Activated naive CD8-positive, alpha-beta T cell treated with anti-CD3 and anti-CD28 coated beads for 36 hours (primary cell): Measurements from ENCODE around the gene KLK10. TPM values are rescaled to one million over a fixed set of nuclear protein-coding genes. Genes with fewer than 3 reads are reported as not detected.
A peak's percentile ranks its signal among the peaks of the same experiment; 100 is the strongest.

ENCODE experiments used
- DNase-seq: peaks from one replicate; pipeline ENCODE4 v3.0.0; 2021
- H3K27ac Mint-ChIP-seq: one replicate; pipeline ENCODE4 v1.8.0; 2022; ENCODE audit warnings: mild to moderate bottlenecking, moderate library complexity, mixed read lengths
- H3K27me3 Mint-ChIP-seq: one replicate; pipeline ENCODE4 v1.8.0; 2022; ENCODE audit warnings: mild to moderate bottlenecking, mixed read lengths
- H3K36me3 Mint-ChIP-seq: one replicate; pipeline ENCODE4 v1.8.0; 2021; ENCODE audit warnings: mild to moderate bottlenecking, mixed read lengths
- H3K4me1 Mint-ChIP-seq: one replicate; pipeline ENCODE4 v1.8.0; 2021; ENCODE audit warnings: mixed read lengths
- H3K4me3 Mint-ChIP-seq: one replicate; pipeline ENCODE4 v1.8.0; 2022; ENCODE audit warnings: mild to moderate bottlenecking, moderate library complexity, mixed read lengths
- H3K9me3 Mint-ChIP-seq: one replicate; pipeline ENCODE4 v1.8.0; 2022; ENCODE audit warnings: mixed read lengths
- total RNA-seq, 2 experiments: library from RNA; stranded (reverse); gene quantifications; one replicate each; pipeline ENCODE4 v1.2.3, GENCODE V29; 2021

Gene KLK10
- total RNA-seq, 2 experiments from 2014 or later = not detected

- peaks cover 46% of the 10 kb centered on the region for H3K27me3 Mint-ChIP-seq
- H3K4me3 Mint-ChIP-seq = no peak overlapping the region
- no peaks in the 10 kb centered on the region for H3K4me1 Mint-ChIP-seq
- H3K36me3 Mint-ChIP-seq = no peaks in the 10 kb centered on the region
- no peak overlapping the region for H3K27ac Mint-ChIP-seq
- no peak for DNase-seq
- no peaks in the 10 kb centered on the region for H3K9me3 Mint-ChIP-seq
Observed at GRCh38 chr19:51031880-51032225, 12.3 kb upstream of the KLK10 start.

- Mint-ChIP-seq H3K4me1 (no peaks in the 10 kb centered on the region), H3K9me3 (no peaks in the 10 kb centered on the region), H3K36me3 (no peaks in the 10 kb centered on the region), H3K4me3 (no peak overlapping the region), H3K27ac (no peak overlapping the region), H3K27me3 (peaks cover 49% of the 10 kb centered on the region)
- DNase-seq = no peak
Observed at GRCh38 chr19:51031220-51031879, 11.8 kb upstream of the KLK10 start.

- no peaks in the 10 kb centered on the region for H3K36me3 Mint-ChIP-seq
- DNase-seq = no peak
- no peaks in the 10 kb centered on the region for H3K4me1 Mint-ChIP-seq
- peaks cover 54% of the 10 kb centered on the region for H3K27me3 Mint-ChIP-seq
- H3K27ac Mint-ChIP-seq = no peak overlapping the region
- no peak overlapping the region for H3K4me3 Mint-ChIP-seq
- H3K9me3 Mint-ChIP-seq = no peaks in the 10 kb centered on the region
Observed at GRCh38 chr19:51030631-51031030, 11.1 kb upstream of the KLK10 start.

- Mint-ChIP-seq H3K27me3 (peaks cover 53% of the 10 kb centered on the region), H3K36me3 (no peaks in the 10 kb centered on the region), H3K27ac (no peak overlapping the region), H3K9me3 (no peaks in the 10 kb centered on the region), H3K4me1 (no peaks in the 10 kb centered on the region), H3K4me3 (no peak overlapping the region)
- DNase-seq = no peak
Observed at GRCh38 chr19:51029718-51030117, 10.2 kb upstream of the KLK10 start.

- Mint-ChIP-seq H3K27me3 (peaks cover 55% of the 10 kb centered on the region), H3K27ac (no peak overlapping the region), H3K36me3 (no peaks in the 10 kb centered on the region), H3K4me3 (no peak overlapping the region), H3K9me3 (no peaks in the 10 kb centered on the region), H3K4me1 (no peaks in the 10 kb centered on the region)
- DNase-seq = no peak
Observed at GRCh38 chr19:51027873-51028272, 8.4 kb upstream of the KLK10 start.

GRCh38 chr19:51027126-51027806, 7.8 kb upstream of the KLK10 start:
- H3K27me3 Mint-ChIP-seq = peaks cover 60% of the 10 kb centered on the region
- H3K4me1 Mint-ChIP-seq = no peaks in the 10 kb centered on the region
- DNase-seq = no peak
- no peaks in the 10 kb centered on the region for H3K9me3 Mint-ChIP-seq
- H3K27ac Mint-ChIP-seq = no peak overlapping the region
- H3K4me3 Mint-ChIP-seq = no peak overlapping the region
- no peaks in the 10 kb centered on the region for H3K36me3 Mint-ChIP-seq

- no peak for DNase-seq
- Mint-ChIP-seq H3K4me3 (no peak within 1 kb of the TSS), H3K36me3 (no peaks in the 10 kb centered on the region), H3K27me3 (peaks cover 58% of the 10 kb centered on the region), H3K27ac (no peak within 1 kb of the TSS), H3K4me1 (no peaks in the 10 kb centered on the region), H3K9me3 (no peaks in the 10 kb centered on the region)
Observed at GRCh38 chr19:51026554-51026831, 7.0 kb upstream of the KLK10 start, which contains the start of gene KLK11. TSS of gene KLK11 (minus strand) at chr19:51026616. CDS start at chr19:51025631, 985 bp downstream.

- Mint-ChIP-seq H3K4me1 (no peaks in the 10 kb centered on the region), H3K9me3 (no peaks in the 10 kb centered on the region), H3K36me3 (no peaks in the 10 kb centered on the region), H3K4me3 (no peak overlapping the region), H3K27ac (no peak overlapping the region), H3K27me3 (peaks cover 54% of the 10 kb centered on the region)
- DNase-seq = no peak
Observed at GRCh38 chr19:51025809-51026553, 6.5 kb upstream of the KLK10 start.

GRCh38 chr19:51025401-51025800, 5.9 kb upstream of the KLK10 start:
- Mint-ChIP-seq H3K36me3 (no peaks in the 10 kb centered on the region), H3K9me3 (no peaks in the 10 kb centered on the region), H3K27ac (no peak overlapping the region), H3K27me3 (peaks cover 51% of the 10 kb centered on the region), H3K4me1 (no peaks in the 10 kb centered on the region), H3K4me3 (no peak overlapping the region)
- no peak for DNase-seq

GRCh38 chr19:51024924-51025323, 5.4 kb upstream of the KLK10 start:
- Mint-ChIP-seq H3K27me3 (peaks cover 53% of the 10 kb centered on the region), H3K36me3 (no peaks in the 10 kb centered on the region), H3K27ac (no peak overlapping the region), H3K4me1 (peaks cover under 1% of the 10 kb centered on the region), H3K4me3 (no peak overlapping the region), H3K9me3 (no peaks in the 10 kb centered on the region)
- DNase-seq = no peak

GRCh38 chr19:51023946-51024345, 4.4 kb upstream of the KLK10 start:
- peaks cover 1% of the 10 kb centered on the region for H3K4me1 Mint-ChIP-seq
- H3K27ac Mint-ChIP-seq = no peak overlapping the region
- H3K9me3 Mint-ChIP-seq = no peaks in the 10 kb centered on the region
- peaks cover 59% of the 10 kb centered on the region for H3K27me3 Mint-ChIP-seq
- H3K36me3 Mint-ChIP-seq = no peaks in the 10 kb centered on the region
- no peak overlapping the region for H3K4me3 Mint-ChIP-seq
- DNase-seq = no peak

- no peaks in the 10 kb centered on the region for H3K36me3 Mint-ChIP-seq
- H3K4me1 Mint-ChIP-seq = peaks cover 7% of the 10 kb centered on the region
- peaks cover 2% of the 10 kb centered on the region for H3K9me3 Mint-ChIP-seq
- H3K27ac Mint-ChIP-seq = no peak overlapping the region
- peaks cover 68% of the 10 kb centered on the region for H3K27me3 Mint-ChIP-seq
- DNase-seq = no peak
- H3K4me3 Mint-ChIP-seq = no peak overlapping the region
Observed at GRCh38 chr19:51022526-51022925, 3.0 kb upstream of the KLK10 start.

GRCh38 chr19:51020988-51021651, 1.6 kb upstream of the KLK10 start:
- no peak for DNase-seq
- peaks cover 71% of the 10 kb centered on the region for H3K27me3 Mint-ChIP-seq
- no peak overlapping the region for H3K27ac Mint-ChIP-seq
- H3K4me3 Mint-ChIP-seq = no peak overlapping the region
- peaks cover 2% of the 10 kb centered on the region for H3K9me3 Mint-ChIP-seq
- H3K4me1 Mint-ChIP-seq = peaks cover 12% of the 10 kb centered on the region
- H3K36me3 Mint-ChIP-seq = no peaks in the 10 kb centered on the region

- Mint-ChIP-seq H3K36me3 (no peaks in the 10 kb centered on the region), H3K27me3 (peaks cover 80% of the 10 kb centered on the region), H3K4me1 (peaks cover 12% of the 10 kb centered on the region), H3K9me3 (peaks cover 2% of the 10 kb centered on the region), H3K27ac (no peak overlapping the region), H3K4me3 (peak overlapping the region; percentile 61)
- DNase-seq = no peak
Observed at GRCh38 chr19:51018745-51019543, 565 bp downstream of the KLK10 start.
